Psoas muscle (tissue), 8 donors: ENCODE measurements around the gene SNX32. TPM values are rescaled to one million over a fixed set of nuclear protein-coding genes. Genes with fewer than 3 reads are reported as not detected.
A peak's percentile ranks its signal among the peaks of the same experiment; 100 is the strongest.

Experiments
- ATAC-seq, 4 donors: fragments of 200-7000 bp; cut with Tn5 transposase; one replicate each; pipeline ENCODE4 v1.9.1; 2020; ENCODE audit warnings: moderate library complexity in 3 of 4, mild to moderate bottlenecking in 2 of 4
- DNase-seq, 2 donors: peaks; one replicate each; pipeline ENCODE4 v3.0.0-alpha.2; 2020
- H3K27ac ChIP-seq: fragments of 200-600 bp; one replicate; pipeline ENCODE4 v1.8.0; 2022
- H3K27me3 ChIP-seq, 3 donors: fragments of 200-600 bp in 1 of 3; one replicate each; pipeline versions ENCODE4 v1.6.1 to v1.8.0; 2013 to 2022; ENCODE audit warnings: low read length in 2 of 3, mild to moderate bottlenecking in 2 of 3, moderate library complexity in 1 of 3; ENCODE audit not compliant: insufficient read depth in 3 of 3
- H3K36me3 ChIP-seq, 2 donors: fragments of 200-600 bp in 1 of 2; one replicate each; pipeline versions ENCODE4 v1.6.1 to v1.8.0; 2013 to 2022; ENCODE audit warnings: low read depth in 1 of 2, mild to moderate bottlenecking in 1 of 2, moderate library complexity in 1 of 2; ENCODE audit not compliant: insufficient read depth in 1 of 2
- H3K4me1 ChIP-seq: fragments of 200-600 bp; one replicate; pipeline ENCODE4 v1.8.0; 2022
- H3K4me3 ChIP-seq: fragments of 200-600 bp; one replicate; pipeline ENCODE4 v1.8.0; 2022; ENCODE audit warnings: mild to moderate bottlenecking
- H3K9me3 ChIP-seq: fragments of 200-600 bp; one replicate; pipeline ENCODE4 v1.8.0; 2022
- CTCF ChIP-seq: fragments of 200-600 bp; IDR thresholded peaks from one replicate; pipeline ENCODE4 v1.8.0; 2022; ENCODE audit warnings: antibody characterized with exemption
- WGBS, 3 donors: extraction: QIAGEN DNeasy Blood & Tissue Kit; methylation state at CpG; one replicate each; pipeline versions ENCODE4 v1.1.6 to v1.1.7; 2013; 5-methylcytosine and 5-hydroxymethylcytosine counted together
- intact Hi-C, 2 donors: fragments of 100-400 bp; cut with DNase I; formaldehyde crosslinking; loops; one replicate each; pipeline versions ENCODE4 v1.11.0 to v1.14.2; 2022
- polyA plus RNA-seq, 3 donors: library from polyadenylated mRNA; stranded (reverse); fragments of 200-250 nt; gene quantifications; one replicate each; pipeline ENCODE4 v1.2.3, GENCODE V29; 2013
- total RNA-seq, 4 donors: library from RNA; stranded (reverse); fragmentation: NEBNext Ultra II Directional in 2 of 4; extraction: Animal tissue kit (Norgen Biotek cat#: 25700) in 2 of 4; gene quantifications; one replicate each; pipeline versions ENCODE4 v1.2.1 to v1.2.4, GENCODE V29; 2021 to 2023
- donor health status: healthy with polysubstance abuse.
- donor health status: DM: no; HTN: no; CAD: no; lungs with moderate emphysema.
- donor health status: Bipolar disorder and iron deficiency.
- donor health status: healthy.
- donor health status: DM: yes; HTN: yes; CAD: no.
- donor health status: DM: no; HTN: no; CAD: no.
- donor health status: DM: no; HTN: no; CAD: no.
- donor health status: DM: yes; HTN: yes; CAD: no.

Gene SNX32
- total and polyA plus RNA-seq, 7 donors = 0.05 to 0.20 TPM; not detected in 5

GRCh38 chr11:65884716-65885092, 50.9 kb downstream of the SNX32 start:
- peak; percentile 99 for TF ChIP-seq CTCF
- 19 to 32% (median 22%) methylated on average over 8 to 9 of the region's 9 CpGs for WGBS, 3 donors
- Histone ChIP-seq H3K4me1 (peaks cover 15% of the 10 kb centered on the region), H3K36me3 (peaks cover 9 to 49% of the 10 kb centered on the region in 2 donors), H3K9me3 (no peaks in the 10 kb centered on the region), H3K27ac (no peak overlapping the region), H3K27me3 (no peaks in the 10 kb centered on the region), H3K4me3 (no peak overlapping the region)
- intact Hi-C loops = loop anchor here (1.0 to 5.0 kb wide), 2 partner anchors 78 to 104 kb away; partner anchors contain the start of gene SART1 (in 2 of the 2)
- ATAC-seq = peak; percentile 37 to 52 (median 44)
- peak; percentile 80 to 87 for DNase-seq

- Histone ChIP-seq H3K27ac (no peak overlapping the region), H3K36me3 (peaks cover 9 to 49% of the 10 kb centered on the region in 2 donors), H3K4me1 (peaks cover 19% of the 10 kb centered on the region), H3K4me3 (no peak overlapping the region), H3K27me3 (no peaks in the 10 kb centered on the region), H3K9me3 (no peaks in the 10 kb centered on the region)
- intact Hi-C loops = loop anchor here (5.0 kb wide), 1 partner anchor 77 kb away; the partner anchor contains the start of gene SART1 (in 2 of the 2)
- no peak for ATAC-seq
- no peak for DNase-seq
- WGBS, 3 donors = 89 to 94% (median 91%) methylated on average over 7 of the region's 7 CpGs
- no peak for TF ChIP-seq CTCF
Measured at GRCh38 chr11:65885231-65885630, 51.5 kb downstream of the SNX32 start.

- Histone ChIP-seq H3K36me3 (peaks cover 9 to 49% of the 10 kb centered on the region in 2 donors), H3K4me3 (no peak overlapping the region), H3K9me3 (no peaks in the 10 kb centered on the region), H3K27ac (no peak overlapping the region), H3K4me1 (peaks cover 19% of the 10 kb centered on the region), H3K27me3 (no peaks in the 10 kb centered on the region)
- 89 to 93% (median 91%) methylated on average over 12 of the region's 12 CpGs for WGBS, 3 donors
- intact Hi-C loops = loop anchor here (2.0 to 5.0 kb wide), 3 partner anchors 25 to 103 kb away; partner anchors contain the start of genes SART1 (in 2 of the 2) and MUS81 (in 1 of the 2)
- TF ChIP-seq CTCF = no peak
- DNase-seq (no peak), ATAC-seq (no peak)
Measured at GRCh38 chr11:65885808-65886536, 52.2 kb downstream of the SNX32 start.

- Histone ChIP-seq H3K36me3 (peaks cover 9 to 49% of the 10 kb centered on the region in 2 donors), H3K4me1 (peaks cover 22% of the 10 kb centered on the region)
Measured at GRCh38 chr11:65886826-65887722, 53.3 kb downstream of the SNX32 start.

More at GRCh38 chr11:65886826-65887722, 53.3 kb downstream of the SNX32 start:
- DNase-seq (no peak), ATAC-seq (no peak)
- intact Hi-C loops = loop anchor here (2.0 to 5.0 kb wide), 3 partner anchors 26 to 102 kb away; partner anchors contain the start of genes SART1 (in 2 of the 2) and MUS81 (in 1 of the 2)
- 75 to 85% (median 78%) methylated on average over 14 of the region's 14 CpGs for whole genome bisulfite sequencing, 3 donors
- peak overlapping the region; percentile 97 for H3K27ac ChIP-seq
- H3K27me3 ChIP-seq = no peaks in the 10 kb centered on the region
- H3K4me3 ChIP-seq = peak overlapping the region; percentile 75
- no peak for TF ChIP-seq CTCF
- H3K9me3 ChIP-seq = no peaks in the 10 kb centered on the region
